ENCODE data around the gene LHFPL6.

The LHFPL6 gene

DNA sequence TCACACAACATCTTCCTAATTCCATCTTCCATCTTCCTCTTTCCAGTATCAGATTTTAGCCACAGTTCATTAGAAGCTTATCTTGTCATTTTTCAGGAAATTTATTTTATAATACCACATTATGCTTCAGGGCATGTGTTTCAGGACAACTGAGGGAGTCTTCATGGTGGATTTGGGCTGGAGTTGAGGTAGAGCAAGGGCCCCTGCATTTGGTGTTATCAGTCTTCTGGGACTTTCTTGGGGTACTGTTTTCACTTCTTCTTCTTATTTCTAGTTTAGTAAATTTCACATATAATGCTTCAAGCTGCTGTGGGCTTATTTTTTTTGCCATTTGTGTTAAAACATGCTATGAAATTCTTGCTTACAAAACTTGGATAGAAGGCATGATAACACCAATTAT is 188.7 kb downstream of the LHFPL6 start:
- no peak overlapping the region for H3K27ac ChIP-seq (ENCODE audit: low read depth, low read length, poor library complexity, severe bottlenecking)

GRCh38 chr13:39411511-39411910 is 191.5 kb downstream of the LHFPL6 start:
- Histone ChIP-seq H4K20me1 (ENCODE audit: insufficient read depth, low read length) (no peaks in the 10 kb centered on the region), H3K27ac (ENCODE audit: low read depth, low read length, poor library complexity, severe bottlenecking) (no peak overlapping the region), H3K4me3 (ENCODE audit: low read depth, low read length, poor library complexity, severe bottlenecking) (no peak overlapping the region), H3K4me2 (ENCODE audit: low read length) (no peak overlapping the region), H3K4me1 (ENCODE audit: insufficient read depth, low read length, severe bottlenecking) (no peaks in the 10 kb centered on the region), H3K9me2 (ENCODE audit: low read depth, low read length) (no peaks in the 10 kb centered on the region), H3K27me3 (ENCODE audit: insufficient read depth, low read length) (no peaks in the 10 kb centered on the region; the same call in 1 of the 2 replicates), H3K9me3 (ENCODE audit: low read length) (no peaks in the 10 kb centered on the region), H3F3A (ENCODE audit: insufficient read depth, low read length) (no peaks in the 10 kb centered on the region), H3K36me3 (ENCODE audit: insufficient read depth, low read length) (no peaks in the 10 kb centered on the region), H2AFZ (ENCODE audit: low read length) (no peak overlapping the region), H3K79me2 (ENCODE audit: insufficient read depth, low read length) (no peaks in the 10 kb centered on the region), H3K9ac (ENCODE audit: low read length) (no peak overlapping the region)
- TF ChIP-seq CTCF (IDR thresholded peaks at IDR 0.05; ENCODE audit: low read length) = no peak
- no peak for TF ChIP-seq EZH2 (IDR thresholded peaks at IDR 0.05; ENCODE audit: borderline replicate concordance, low read length)

More for the DNA sequence above, 188.7 kb downstream of the LHFPL6 start:
- H3F3A ChIP-seq (ENCODE audit: insufficient read depth, low read length) = no peaks in the 10 kb centered on the region
- TF ChIP-seq EZH2 (IDR thresholded peaks at IDR 0.05; ENCODE audit: borderline replicate concordance, low read length) (no peak), CTCF (IDR thresholded peaks at IDR 0.05; ENCODE audit: low read length) (no peak)
- H3K4me2 ChIP-seq (ENCODE audit: low read length) = no peak overlapping the region
- no peaks in the 10 kb centered on the region for H3K27me3 ChIP-seq (ENCODE audit: insufficient read depth, low read length)
- no peaks in the 10 kb centered on the region for H3K36me3 ChIP-seq (ENCODE audit: insufficient read depth, low read length)
- H3K9ac ChIP-seq (ENCODE audit: low read length) = no peak overlapping the region
- H3K9me2 ChIP-seq (ENCODE audit: low read depth, low read length) = no peaks in the 10 kb centered on the region
- H3K79me2 ChIP-seq (ENCODE audit: insufficient read depth, low read length) = no peaks in the 10 kb centered on the region
- H4K20me1 ChIP-seq (ENCODE audit: insufficient read depth, low read length) = no peaks in the 10 kb centered on the region
- H2AFZ ChIP-seq (ENCODE audit: low read length) = no peak overlapping the region
- no peaks in the 10 kb centered on the region for H3K9me3 ChIP-seq (ENCODE audit: low read length)
- H3K4me3 ChIP-seq (ENCODE audit: low read depth, low read length, poor library complexity, severe bottlenecking) = no peak overlapping the region
- no peaks in the 10 kb centered on the region for H3K4me1 ChIP-seq (ENCODE audit: insufficient read depth, low read length, severe bottlenecking)

DNA sequence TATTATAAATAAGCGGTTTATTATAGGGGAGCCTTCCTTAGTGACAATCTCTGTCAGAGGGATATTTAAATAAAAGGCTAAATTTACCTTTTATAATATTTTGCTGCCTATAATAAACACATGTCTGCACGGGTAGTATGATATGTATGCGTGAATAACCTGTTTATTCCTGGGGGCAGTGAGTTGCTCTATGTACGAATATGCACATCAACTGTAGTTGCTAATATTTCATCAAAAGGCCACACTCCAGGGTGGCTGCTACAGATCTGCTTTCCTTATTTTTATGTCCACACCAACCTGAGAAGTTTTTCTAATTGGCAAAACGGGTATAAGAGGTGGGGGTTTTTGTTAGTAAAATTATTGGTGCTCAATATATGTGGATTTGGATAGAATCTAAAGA is 192.0 kb downstream of the LHFPL6 start:
- Histone ChIP-seq H4K20me1 (ENCODE audit: insufficient read depth, low read length) (no peaks in the 10 kb centered on the region), H3K36me3 (ENCODE audit: insufficient read depth, low read length) (no peaks in the 10 kb centered on the region), H3K27me3 (ENCODE audit: insufficient read depth, low read length) (no peaks in the 10 kb centered on the region; the same call in 1 of the 2 replicates), H3K9me3 (ENCODE audit: low read length) (no peaks in the 10 kb centered on the region), H3K4me2 (ENCODE audit: low read length) (no peak overlapping the region), H3K27ac (ENCODE audit: low read depth, low read length, poor library complexity, severe bottlenecking) (no peak overlapping the region), H3F3A (ENCODE audit: insufficient read depth, low read length) (no peaks in the 10 kb centered on the region), H3K79me2 (ENCODE audit: insufficient read depth, low read length) (no peaks in the 10 kb centered on the region), H3K4me3 (ENCODE audit: low read depth, low read length, poor library complexity, severe bottlenecking) (no peak overlapping the region), H2AFZ (ENCODE audit: low read length) (no peak overlapping the region), H3K4me1 (ENCODE audit: insufficient read depth, low read length, severe bottlenecking) (no peaks in the 10 kb centered on the region), H3K9me2 (ENCODE audit: low read depth, low read length) (no peaks in the 10 kb centered on the region), H3K9ac (ENCODE audit: low read length) (no peak overlapping the region)
- TF ChIP-seq EZH2 (IDR thresholded peaks at IDR 0.05; ENCODE audit: borderline replicate concordance, low read length) = no peak
- no peak for TF ChIP-seq CTCF (IDR thresholded peaks at IDR 0.05; ENCODE audit: low read length)

Measured in OCI-LY1 (cell line).